Measurements from ENCODE around the gene IQSEC1. TPM values are rescaled to one million over a fixed set of nuclear protein-coding genes. Genes with fewer than 3 reads are reported as not detected.

The IQSEC1 gene
- total RNA-seq, 1 donor from 2014 or later, result 82.3 TPM

DNA sequence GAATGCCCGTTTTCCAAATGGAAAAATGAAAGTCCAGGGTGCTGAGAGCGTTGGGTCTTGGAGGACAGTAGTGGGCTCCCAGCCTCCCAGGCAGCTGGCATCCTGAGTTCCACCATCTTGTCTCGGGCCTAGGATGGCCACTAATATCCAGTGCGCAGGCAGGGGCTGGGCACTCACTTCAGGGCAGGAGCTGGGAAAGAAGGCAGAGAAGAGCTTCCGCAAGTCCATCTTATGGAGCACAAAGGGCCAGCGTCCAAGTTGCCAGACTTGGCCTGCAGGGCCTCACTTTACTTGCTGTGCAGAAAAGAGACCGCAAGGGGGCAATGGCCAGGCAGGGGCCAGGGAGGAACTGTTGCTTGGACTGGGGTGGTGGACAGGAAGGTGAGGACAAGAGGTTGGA, 46.1 kb downstream of the IQSEC1 start:
- ATAC-seq, result no peak
- Histone ChIP-seq H3K36me3 (no peaks in the 10 kb centered on the region), H3K27ac (no peak overlapping the region), H3K9me3 (no peaks in the 10 kb centered on the region), H3K4me3 (no peak overlapping the region), H3K27me3 (ENCODE audit: low read depth) (no peaks in the 10 kb centered on the region), H3K4me1 (peaks cover 3% of the 10 kb centered on the region)
- TF ChIP-seq, protein P1, sequence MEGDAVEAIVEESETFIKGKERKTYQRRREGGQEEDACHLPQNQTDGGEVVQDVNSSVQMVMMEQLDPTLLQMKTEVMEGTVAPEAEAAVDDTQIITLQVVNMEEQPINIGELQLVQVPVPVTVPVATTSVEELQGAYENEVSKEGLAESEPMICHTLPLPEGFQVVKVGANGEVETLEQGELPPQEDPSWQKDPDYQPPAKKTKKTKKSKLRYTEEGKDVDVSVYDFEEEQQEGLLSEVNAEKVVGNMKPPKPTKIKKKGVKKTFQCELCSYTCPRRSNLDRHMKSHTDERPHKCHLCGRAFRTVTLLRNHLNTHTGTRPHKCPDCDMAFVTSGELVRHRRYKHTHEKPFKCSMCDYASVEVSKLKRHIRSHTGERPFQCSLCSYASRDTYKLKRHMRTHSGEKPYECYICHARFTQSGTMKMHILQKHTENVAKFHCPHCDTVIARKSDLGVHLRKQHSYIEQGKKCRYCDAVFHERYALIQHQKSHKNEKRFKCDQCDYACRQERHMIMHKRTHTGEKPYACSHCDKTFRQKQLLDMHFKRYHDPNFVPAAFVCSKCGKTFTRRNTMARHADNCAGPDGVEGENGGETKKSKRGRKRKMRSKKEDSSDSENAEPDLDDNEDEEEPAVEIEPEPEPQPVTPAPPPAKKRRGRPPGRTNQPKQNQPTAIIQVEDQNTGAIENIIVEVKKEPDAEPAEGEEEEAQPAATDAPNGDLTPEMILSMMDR (IDR thresholded peaks at IDR 0.05), result no peak
- DNase-seq, result peak; percentile 40
- intact Hi-C loops (cut with DNase I), result no loop called here

DNA sequence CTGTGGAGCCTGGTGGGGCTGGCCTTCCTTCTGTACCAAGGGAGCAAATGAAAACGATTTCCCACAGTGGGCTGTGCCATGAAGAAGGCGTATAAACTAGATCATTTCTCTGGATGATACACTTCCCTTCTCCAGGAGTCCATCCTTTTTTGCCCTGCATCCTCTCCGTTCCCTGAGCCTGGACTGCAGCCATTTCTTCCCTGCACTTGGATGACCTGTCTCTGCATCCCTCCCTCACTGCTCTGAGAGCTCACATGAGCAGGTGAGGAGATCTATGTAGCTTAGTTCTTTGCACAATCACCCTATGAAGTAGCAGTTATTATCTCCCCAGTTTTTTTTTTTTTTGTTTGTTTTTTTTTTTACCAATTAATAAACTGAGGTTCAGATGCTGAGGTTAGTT, 46.7 kb downstream of the IQSEC1 start:
- Histone ChIP-seq H3K4me3 (no peak overlapping the region), H3K4me1 (peaks cover 3% of the 10 kb centered on the region), H3K27ac (no peak overlapping the region), H3K27me3 (ENCODE audit: low read depth) (no peaks in the 10 kb centered on the region), H3K9me3 (no peaks in the 10 kb centered on the region), H3K36me3 (no peaks in the 10 kb centered on the region)
- intact Hi-C loops (cut with DNase I), result no loop called here
- TF ChIP-seq, protein P1 (IDR thresholded peaks at IDR 0.05), result no peak
- ATAC-seq, result no peak
- no peak for DNase-seq

DNA sequence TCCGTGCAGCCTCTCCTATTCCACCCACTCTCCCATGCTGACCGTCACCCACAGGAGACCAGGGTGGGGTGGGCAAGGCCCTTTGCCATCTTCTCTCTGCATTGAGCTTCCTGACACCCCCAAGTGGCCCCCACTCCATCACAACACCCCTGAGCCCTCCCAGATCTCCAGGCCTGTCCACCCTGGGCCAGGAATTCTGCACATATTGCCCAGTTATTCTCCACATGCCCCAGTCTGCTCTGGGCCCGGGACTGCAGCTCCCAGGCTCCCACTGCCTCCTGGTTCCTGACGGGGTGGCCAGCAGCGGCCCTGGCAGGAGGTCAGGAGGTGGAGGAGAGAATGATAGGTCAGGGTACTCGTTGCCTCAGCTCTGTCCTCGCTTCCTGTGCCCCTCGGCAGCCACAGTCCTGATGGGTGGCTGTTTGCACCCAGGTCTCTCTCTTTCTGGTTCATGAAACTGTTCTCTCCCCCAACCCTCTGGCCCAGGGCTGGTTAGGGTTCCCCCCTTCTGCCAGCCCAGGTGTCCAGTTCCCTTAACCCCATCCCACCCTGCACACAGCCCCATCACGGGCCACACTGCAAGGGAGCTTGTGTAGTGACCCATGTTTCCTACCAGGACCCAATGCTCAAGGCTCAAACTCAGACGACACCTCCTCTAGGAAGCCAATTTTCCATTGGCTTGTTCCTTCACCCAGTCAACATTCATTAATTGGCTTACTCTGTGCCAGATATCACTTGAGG, 47.3 kb downstream of the IQSEC1 start:
- ATAC-seq (no peak), DNase-seq (peak; percentile 16)
- Histone ChIP-seq H3K9me3 (no peaks in the 10 kb centered on the region), H3K27ac (no peak overlapping the region), H3K36me3 (no peaks in the 10 kb centered on the region), H3K4me3 (no peak overlapping the region), H3K27me3 (ENCODE audit: low read depth) (no peaks in the 10 kb centered on the region), H3K4me1 (peaks cover 3% of the 10 kb centered on the region)
- intact Hi-C loops (cut with DNase I), result no loop called here
- TF ChIP-seq, protein P1 (IDR thresholded peaks at IDR 0.05), result no peak

DNA sequence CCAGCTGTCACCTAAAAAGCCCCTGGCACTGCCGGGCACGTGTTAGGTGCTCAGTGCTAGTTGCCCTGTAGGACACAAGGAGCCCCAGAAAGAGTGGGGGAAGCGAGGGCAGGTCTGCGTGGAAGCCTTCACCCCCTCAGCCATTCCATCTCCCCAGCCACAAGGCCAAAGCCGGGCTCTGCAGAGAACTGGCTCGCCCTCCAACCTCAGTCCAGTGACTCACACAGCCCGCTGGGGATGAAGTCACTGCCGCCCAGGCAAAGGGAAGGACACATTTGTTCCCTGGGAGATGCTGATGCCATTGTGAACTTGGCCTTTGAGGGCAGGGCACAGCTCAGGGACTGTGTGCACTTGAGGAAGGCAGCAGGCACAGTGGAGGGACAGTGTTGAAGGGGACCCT, 48.1 kb downstream of the IQSEC1 start:
- Histone ChIP-seq H3K27me3 (ENCODE audit: low read depth) (no peaks in the 10 kb centered on the region), H3K27ac (no peak overlapping the region), H3K4me1 (peaks cover 4% of the 10 kb centered on the region), H3K9me3 (no peaks in the 10 kb centered on the region), H3K4me3 (no peak overlapping the region), H3K36me3 (no peaks in the 10 kb centered on the region)
- TF ChIP-seq, protein P1 (IDR thresholded peaks at IDR 0.05), result no peak
- intact Hi-C loops (cut with DNase I), result no loop called here
- ATAC-seq (peak; percentile 51 to 59), DNase-seq (peak; percentile 56)

DNA sequence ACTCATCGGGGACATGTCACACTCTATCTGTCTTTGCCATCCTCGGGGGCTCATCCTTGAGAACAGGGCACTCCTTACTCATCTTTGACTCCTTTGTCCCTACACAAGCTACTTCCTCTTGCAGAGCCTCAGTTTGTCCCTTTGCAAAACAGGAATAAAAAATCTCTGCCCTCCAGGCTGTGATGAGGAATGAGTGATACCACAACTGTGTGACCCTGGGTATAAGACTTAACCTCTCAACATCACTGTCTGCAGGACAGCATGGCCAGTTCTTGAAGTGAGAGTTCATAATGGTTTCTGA, 48.5 kb downstream of the IQSEC1 start:
- H3K4me3 ChIP-seq, result no peak overlapping the region
- intact Hi-C loops (cut with DNase I), result no loop called here
- no peaks in the 10 kb centered on the region for H3K27me3 ChIP-seq (ENCODE audit: low read depth)
- no peak for ATAC-seq
- TF ChIP-seq, protein P1 (IDR thresholded peaks at IDR 0.05), result no peak
- H3K27ac ChIP-seq, result no peak overlapping the region
- H3K36me3 ChIP-seq, result no peaks in the 10 kb centered on the region
- H3K9me3 ChIP-seq, result no peaks in the 10 kb centered on the region
- no peak for DNase-seq
- peaks cover 8% of the 10 kb centered on the region for H3K4me1 ChIP-seq

All from lower lobe of right lung (tissue), 2 donors.